Heart left ventricle (tissue), 13 donors: ENCODE measurements around the gene CUL3.

Source experiments
- CTCF ChIP-seq, 12 donors: fragments of 200-600 bp; sonication (generic) in 4 of 12; IDR thresholded peaks; one replicate each; pipeline versions ENCODE4 v1.5.0 to v1.8.0; 2018 to 2022; ENCODE audit warnings: antibody characterized with exemption in 12 of 12, mild to moderate bottlenecking in 5 of 12
- POLR2A ChIP-seq, 2 donors: fragments of 450-650 bp; IDR thresholded peaks; one replicate each; pipeline ENCODE4 v1.6.1; 2017; ENCODE audit warnings: antibody characterized with exemption in 2 of 2, mild to moderate bottlenecking in 2 of 2, moderate library complexity in 2 of 2
- donor health status: ischemic (EF 13 %, LVEDD 7.1; RV severe dilation, severe dysfunction).
- donor health status: DM: no; HTN: yes; CAD: no.
- donor health status: DM: no; HTN: no; CAD: no.
- donor health status: ischemic (EF 25% LVEDD 6.9; RV normal size, moderate dysfunction).
- donor health status: ischemic (EF 25% LVEDD 5.7; RV mildly dilated, moderate dysfunction).
- donor health status: ischemic (EF 35%, LVEDD 5.7; RV mildly dilated, moderate dysfunction).
- donor health status: nonischemic (EF 11% LVEDD 7.7; RV severe dilation, severe dysfunction).
- donor health status: DM: yes; HTN: yes; CAD: no.
- donor health status: PGD.
- donor health status: ischemic (EF 29% LVEDD 5.4; RV normal size, mild dysfunction).
- donor health status: nonischemic (EF 23%, LVEDD 6.1; RV moderate dilation, normal function).

- no peak for TF ChIP-seq CTCF (IDR thresholded peaks at IDR 0.05)
- no peak for TF ChIP-seq POLR2A (IDR thresholded peaks at IDR 0.05)
Measured at GRCh38 chr2:224507789-224508188, 77.4 kb downstream of the CUL3 start.
